HG03342 (cell line): ENCODE results near the gene FAM151B.

Experiments
- ATAC-seq: cut with Tn5 transposase; IDR thresholded peaks from one replicate; pipeline ENCODE4 v1.9.1; 2021; ENCODE audit warnings: mild to moderate bottlenecking, moderate library complexity; ENCODE audit not compliant: unreplicated experiment

The FAM151B gene

GRCh38 chr5:80502800-80503199 is 14.9 kb downstream of the FAM151B start:
- ATAC-seq, result no peak

- ATAC-seq, result no peak
Measured at GRCh38 chr5:80503641-80504040, 15.7 kb downstream of the FAM151B start.

GRCh38 chr5:80504833-80505232 is 16.9 kb downstream of the FAM151B start:
- no peak for ATAC-seq

- no peak for ATAC-seq
Measured at GRCh38 chr5:80507663-80508062, 19.8 kb downstream of the FAM151B start.

- no peak for ATAC-seq
Measured at GRCh38 chr5:80508844-80509243, 20.9 kb downstream of the FAM151B start.

- ATAC-seq, result no peak
Measured at GRCh38 chr5:80509362-80509761, 21.5 kb downstream of the FAM151B start.

- no peak for ATAC-seq
Measured at GRCh38 chr5:80516826-80517225, 28.9 kb downstream of the FAM151B start.

GRCh38 chr5:80540691-80541090 is 52.8 kb downstream of the FAM151B start:
- ATAC-seq, result no peak

GRCh38 chr5:80541392-80541791 is 53.5 kb downstream of the FAM151B start:
- no peak for ATAC-seq

GRCh38 chr5:80554646-80555045 is 66.7 kb downstream of the FAM151B start:
- no peak for ATAC-seq

- no peak for ATAC-seq
Measured at GRCh38 chr5:80555099-80555498, 67.2 kb downstream of the FAM151B start.

GRCh38 chr5:80559244-80559643 is 71.3 kb downstream of the FAM151B start:
- no peak for ATAC-seq

GRCh38 chr5:80565330-80565729 is 77.4 kb downstream of the FAM151B start:
- no peak for ATAC-seq

GRCh38 chr5:80566711-80567259 is 78.9 kb downstream of the FAM151B start:
- ATAC-seq, result no peak

GRCh38 chr5:80568251-80568650 is 80.4 kb downstream of the FAM151B start:
- ATAC-seq, result no peak

- ATAC-seq, result no peak
Measured at GRCh38 chr5:80569086-80569960, 81.4 kb downstream of the FAM151B start.

GRCh38 chr5:80569961-80570786 is 82.3 kb downstream of the FAM151B start, which contains the start of gene ANKRD34B:
Gene ANKRD34B, minus strand, starts transcription at chr5:80570280. Its CDS starts 10,261 bp downstream, at chr5:80560019.
- ATAC-seq, result peak; percentile 48

GRCh38 chr5:80573062-80573461 is 85.2 kb downstream of the FAM151B start:
- no peak for ATAC-seq

GRCh38 chr5:80576383-80576782 is 88.5 kb downstream of the FAM151B start:
- ATAC-seq, result no peak

GRCh38 chr5:80577707-80578106 is 89.8 kb downstream of the FAM151B start:
- no peak for ATAC-seq

- ATAC-seq, result no peak
Measured at GRCh38 chr5:80579050-80579449, 91.2 kb downstream of the FAM151B start.
